ENCODE data around the gene IGSF22. TPM values are rescaled to one million over a fixed set of nuclear protein-coding genes. Genes with fewer than 3 reads are reported as not detected.

The IGSF22 gene
- total RNA-seq, 4 donors from 2014 or later, result 0.17 to 0.23 TPM; not detected in 2

DNA sequence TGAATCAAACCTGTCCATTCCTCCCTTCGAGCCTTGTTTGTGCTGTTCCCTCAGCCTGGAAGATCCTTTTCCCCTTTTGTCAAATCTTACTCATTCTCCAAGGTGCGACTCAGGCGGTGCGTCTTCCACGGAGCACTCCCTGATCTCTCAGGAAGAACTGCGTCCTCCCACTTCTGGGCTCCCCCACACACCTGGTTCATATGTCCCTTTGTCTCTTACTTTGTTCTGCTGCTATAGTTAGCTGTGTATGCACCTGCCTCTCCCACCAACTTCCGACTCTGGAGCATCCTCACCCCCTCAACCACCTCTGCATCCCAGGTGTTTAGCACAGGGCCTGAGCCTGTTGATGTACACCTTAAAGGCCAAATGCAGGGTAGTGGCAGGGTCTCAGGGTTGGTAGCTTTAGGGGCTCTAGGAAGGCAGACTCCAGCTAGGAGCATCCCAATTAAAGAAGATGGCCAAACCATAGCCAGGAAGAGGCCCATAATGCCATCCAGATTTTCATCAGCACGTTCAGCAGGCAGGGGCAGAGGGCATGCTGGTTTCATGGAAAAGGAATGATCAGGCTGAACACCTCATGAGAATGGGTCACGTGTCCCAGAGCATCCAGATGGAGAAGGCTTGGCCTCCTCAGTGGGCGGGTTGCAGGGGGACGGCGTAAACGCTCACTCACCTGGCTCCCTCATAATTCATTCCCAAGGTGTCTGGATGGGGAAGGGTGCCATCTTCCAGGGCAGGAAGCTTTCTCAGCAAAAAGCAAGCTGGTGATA lies 45.5 kb upstream of the IGSF22 start:
- intact Hi-C loops (cut with DNase I), result no loop called here
- no peak for TF ChIP-seq POLR2AphosphoS5 (IDR thresholded peaks at IDR 0.05)
- TF ChIP-seq, protein P1, sequence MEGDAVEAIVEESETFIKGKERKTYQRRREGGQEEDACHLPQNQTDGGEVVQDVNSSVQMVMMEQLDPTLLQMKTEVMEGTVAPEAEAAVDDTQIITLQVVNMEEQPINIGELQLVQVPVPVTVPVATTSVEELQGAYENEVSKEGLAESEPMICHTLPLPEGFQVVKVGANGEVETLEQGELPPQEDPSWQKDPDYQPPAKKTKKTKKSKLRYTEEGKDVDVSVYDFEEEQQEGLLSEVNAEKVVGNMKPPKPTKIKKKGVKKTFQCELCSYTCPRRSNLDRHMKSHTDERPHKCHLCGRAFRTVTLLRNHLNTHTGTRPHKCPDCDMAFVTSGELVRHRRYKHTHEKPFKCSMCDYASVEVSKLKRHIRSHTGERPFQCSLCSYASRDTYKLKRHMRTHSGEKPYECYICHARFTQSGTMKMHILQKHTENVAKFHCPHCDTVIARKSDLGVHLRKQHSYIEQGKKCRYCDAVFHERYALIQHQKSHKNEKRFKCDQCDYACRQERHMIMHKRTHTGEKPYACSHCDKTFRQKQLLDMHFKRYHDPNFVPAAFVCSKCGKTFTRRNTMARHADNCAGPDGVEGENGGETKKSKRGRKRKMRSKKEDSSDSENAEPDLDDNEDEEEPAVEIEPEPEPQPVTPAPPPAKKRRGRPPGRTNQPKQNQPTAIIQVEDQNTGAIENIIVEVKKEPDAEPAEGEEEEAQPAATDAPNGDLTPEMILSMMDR (IDR thresholded peaks at IDR 0.05), result no peak
- TF ChIP-seq POLR2A (IDR thresholded peaks at IDR 0.05; ENCODE audit: low read depth), result no peak
- no peak for TF ChIP-seq EP300 (IDR thresholded peaks at IDR 0.05)
- WGBS, result 93% methylated on average over 11 of the region's 13 CpGs
- H3K4me1 ChIP-seq, result no peaks in the 10 kb centered on the region
- H3K36me3 ChIP-seq, result no peaks in the 10 kb centered on the region
- H3K4me3 ChIP-seq, result no peak overlapping the region
- peaks cover 0 to 31% (median 0%) of the 10 kb centered on the region in 4 donors for H3K27me3 ChIP-seq
- H3K9me3 ChIP-seq, result no peaks in the 10 kb centered on the region
- no peak for DNase-seq (ENCODE audit: extremely low spot score)
- no peak overlapping the region for H3K27ac ChIP-seq (replicated peaks in 1 of 4)

DNA sequence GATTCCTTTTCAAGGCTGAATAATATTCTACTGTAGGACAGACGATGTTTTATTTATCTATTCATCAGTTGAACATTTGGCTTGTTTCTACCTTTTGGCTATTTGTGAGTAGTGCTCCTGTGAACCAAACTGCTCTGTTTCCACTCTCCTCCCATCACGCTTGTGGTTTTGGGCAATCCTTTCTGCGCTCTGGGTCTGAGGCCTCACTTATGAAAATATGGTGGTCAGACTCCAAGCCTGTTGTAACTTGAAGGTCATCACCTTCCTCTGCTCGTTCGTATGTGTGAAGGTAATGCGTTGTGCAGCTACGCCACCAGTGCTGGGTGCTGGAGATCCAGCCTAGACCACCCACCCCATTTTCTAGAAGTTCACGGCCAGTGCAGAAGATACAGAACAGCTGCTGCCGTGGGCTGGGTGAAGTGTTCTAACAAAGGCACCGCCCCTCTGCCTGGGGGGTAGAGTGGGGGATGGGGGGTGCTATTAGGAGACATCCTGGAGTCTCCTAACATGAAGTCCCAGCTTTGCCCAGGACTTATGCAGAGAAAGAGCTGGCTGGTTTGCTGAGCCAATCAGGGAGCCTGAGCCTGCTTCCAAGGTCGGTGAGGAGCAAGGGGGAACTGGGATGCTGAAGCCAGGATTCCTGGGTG lies 44.6 kb upstream of the IGSF22 start:
- Histone ChIP-seq H3K4me1 (no peaks in the 10 kb centered on the region), H3K27ac (replicated peaks in 1 of 4) (no peak overlapping the region), H3K9me3 (no peaks in the 10 kb centered on the region), H3K4me3 (no peak overlapping the region), H3K27me3 (peaks cover 0 to 31% (median 0%) of the 10 kb centered on the region in 4 donors), H3K36me3 (no peaks in the 10 kb centered on the region)
- no peak for DNase-seq (ENCODE audit: extremely low spot score)
- WGBS, result 50% methylated on average over 10 of the region's 11 CpGs
- no peak for TF ChIP-seq POLR2AphosphoS5 (IDR thresholded peaks at IDR 0.05)
- no peak for TF ChIP-seq EP300 (IDR thresholded peaks at IDR 0.05)
- TF ChIP-seq POLR2A (IDR thresholded peaks at IDR 0.05; ENCODE audit: low read depth), result no peak
- TF ChIP-seq, protein P1 (IDR thresholded peaks at IDR 0.05), result no peak
- intact Hi-C loops (cut with DNase I), result no loop called here

DNA sequence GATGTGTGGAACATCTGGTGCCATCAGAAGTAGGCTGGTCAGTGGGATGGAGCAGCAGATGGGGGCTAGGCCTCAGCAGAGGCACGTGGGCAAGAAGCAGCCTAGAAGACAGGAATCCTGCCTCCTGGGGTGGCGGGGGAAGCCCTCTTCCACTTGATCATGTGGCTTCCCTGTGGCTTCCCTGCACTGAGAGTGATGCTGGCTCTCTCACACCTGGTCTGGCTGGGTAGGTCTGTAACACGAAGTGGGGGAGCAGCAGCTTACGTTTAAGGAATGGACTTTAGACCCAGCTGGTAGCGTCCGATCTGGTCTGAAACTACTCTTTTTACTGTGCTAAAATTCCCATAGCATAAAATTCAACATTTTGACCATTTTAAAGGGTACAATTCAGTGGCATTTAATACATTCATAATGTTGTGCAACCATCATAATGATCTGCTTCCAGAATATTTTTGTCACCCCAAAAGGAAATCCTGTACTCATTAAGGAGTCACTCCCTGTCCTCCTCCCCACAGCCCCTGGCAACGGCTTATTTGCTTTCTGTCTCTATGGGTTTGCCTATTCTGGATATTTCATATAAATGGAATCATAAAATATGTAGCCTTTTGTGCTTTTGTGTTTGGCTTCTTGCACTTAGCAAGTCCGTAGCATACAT lies 43.9 kb upstream of the IGSF22 start:
- intact Hi-C loops (cut with DNase I), result no loop called here
- Histone ChIP-seq H3K9me3 (no peaks in the 10 kb centered on the region), H3K4me3 (no peak overlapping the region), H3K27me3 (peaks cover 0 to 31% (median 0%) of the 10 kb centered on the region in 4 donors), H3K36me3 (no peaks in the 10 kb centered on the region), H3K4me1 (no peaks in the 10 kb centered on the region), H3K27ac (replicated peaks in 1 of 4) (no peak overlapping the region)
- no peak for DNase-seq (ENCODE audit: extremely low spot score)
- TF ChIP-seq, protein P1 (IDR thresholded peaks at IDR 0.05), result no peak
- TF ChIP-seq EP300 (IDR thresholded peaks at IDR 0.05), result no peak
- 51% methylated on average over 8 of the region's 8 CpGs for WGBS

DNA sequence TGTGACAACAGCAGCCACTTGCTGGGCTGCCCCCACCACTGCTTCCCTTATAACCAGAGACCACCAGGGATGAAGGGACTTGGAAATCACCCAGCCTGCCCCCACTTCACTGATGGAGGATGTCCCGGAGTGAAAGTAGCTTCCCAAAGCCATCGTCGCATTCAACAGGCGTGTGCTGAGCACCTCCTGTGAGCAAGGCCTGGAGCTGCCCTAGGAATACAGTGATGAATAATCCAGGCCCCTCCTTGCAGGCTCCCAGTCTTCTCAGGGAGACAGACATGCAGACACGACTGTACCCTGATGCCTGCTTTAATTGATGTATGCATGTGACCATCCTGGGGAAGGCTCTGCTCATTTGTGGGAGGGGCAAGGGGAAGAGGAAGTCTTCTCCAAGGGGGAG lies 43.0 kb upstream of the IGSF22 start:
- no peak overlapping the region for H3K4me3 ChIP-seq
- DNase-seq (ENCODE audit: extremely low spot score), result no peak
- WGBS, result 66% methylated on average over 4 of the region's 5 CpGs
- H3K36me3 ChIP-seq, result no peaks in the 10 kb centered on the region
- no peaks in the 10 kb centered on the region for H3K9me3 ChIP-seq
- H3K27me3 ChIP-seq, result peaks cover 0 to 30% (median 0%) of the 10 kb centered on the region in 4 donors
- H3K4me1 ChIP-seq, result no peaks in the 10 kb centered on the region
- no peak overlapping the region for H3K27ac ChIP-seq (replicated peaks in 1 of 4)
- TF ChIP-seq, protein P1 (IDR thresholded peaks at IDR 0.05), result no peak
- TF ChIP-seq POLR2AphosphoS5 (IDR thresholded peaks at IDR 0.05) (no peak), POLR2A (IDR thresholded peaks at IDR 0.05; ENCODE audit: low read depth) (no peak)
- intact Hi-C loops (cut with DNase I), result no loop called here
